ENCODE measurements around the gene LIN37. TPM values are rescaled to one million over a fixed set of nuclear protein-coding genes. Genes with fewer than 3 reads are reported as not detected.
A peak's percentile ranks its signal among the peaks of the same experiment; 100 is the strongest.

The LIN37 gene
- total RNA-seq = 10 to 100 TPM; 10.5 to 12.4 TPM

- H3K27me3 Mint-ChIP-seq (ENCODE audit: low read depth) = no peaks in the 10 kb centered on the region
- no peaks in the 10 kb centered on the region for H3K9me3 Mint-ChIP-seq (ENCODE audit: insufficient read depth)
- peaks cover 54% of the 10 kb centered on the region for H3K4me1 Mint-ChIP-seq (ENCODE audit: low read depth)
- ChIA-PET CTCF (interaction anchor here (0.6 to 1.4 kb wide), 11 partner anchors 11 to 183 kb away, joined by 3 to 7 read pairs (median 4); no protein-coding TSS in a partner anchor), POLR2A (interaction anchor here (0.8 to 1.6 kb wide), 6 partner anchors 9 to 183 kb away, joined by 3 to 6 read pairs (median 5); partner anchors contain the start of genes HSPB6 and KMT2B)
- peaks cover 9% of the 10 kb centered on the region for H3K36me3 Mint-ChIP-seq (ENCODE audit: low read depth)
- H3K27ac Mint-ChIP-seq = peak within 1 kb of the TSS; percentile 96
- peak within 1 kb of the TSS; percentile 99 for H3K4me3 Mint-ChIP-seq
- ATAC-seq (peak; percentile 79), DNase-seq (peak; percentile 100)
Measured at GRCh38 chr19:35748106-35749020, at the start of gene LIN37. Gene LIN37 (plus strand): TSS chr19:35748576. CDS start chr19:35748725, 149 bp downstream.

GRCh38 chr19:35702223-35703012, 46.0 kb upstream of the LIN37 start:
- peaks cover 2% of the 10 kb centered on the region for H3K36me3 Mint-ChIP-seq (ENCODE audit: low read depth)
- ATAC-seq (peak; percentile 100), DNase-seq (peak; percentile 98)
- H3K27ac Mint-ChIP-seq = peak overlapping the region; percentile 97
- no peaks in the 10 kb centered on the region for H3K9me3 Mint-ChIP-seq (ENCODE audit: insufficient read depth)
- no peaks in the 10 kb centered on the region for H3K27me3 Mint-ChIP-seq (ENCODE audit: low read depth)
- peaks cover 15% of the 10 kb centered on the region for H3K4me1 Mint-ChIP-seq (ENCODE audit: low read depth)
- CTCF ChIA-PET = interaction anchor here (0.8 to 10.3 kb wide), 7 partner anchors 8 to 46 kb away, joined by 3 to 266 read pairs (median 4); partner anchors contain the start of genes LIN37, PSENEN and U2AF1L4
- H3K4me3 Mint-ChIP-seq = peak overlapping the region; percentile 92
- POLR2A ChIA-PET = interaction anchor here (0.5 to 4.9 kb wide), 8 partner anchors 11 to 249 kb away, joined by 3 to 113 read pairs (median 4); partner anchors contain the start of genes COX6B1, IGFLR1, KMT2B and U2AF1L4

GRCh38 chr19:35703343-35703742, 45.0 kb upstream of the LIN37 start:
- Mint-ChIP-seq H3K4me1 (ENCODE audit: low read depth) (peaks cover 13% of the 10 kb centered on the region), H3K4me3 (peak overlapping the region; percentile 92), H3K27ac (no peak overlapping the region), H3K36me3 (ENCODE audit: low read depth) (peaks cover 2% of the 10 kb centered on the region), H3K27me3 (ENCODE audit: low read depth) (no peaks in the 10 kb centered on the region), H3K9me3 (ENCODE audit: insufficient read depth) (no peaks in the 10 kb centered on the region)
- no peak for ATAC-seq
- ChIA-PET CTCF (interaction anchor here (2.5 to 10.3 kb wide), 2 partner anchors 9 to 10 kb away, joined by 13 to 266 read pairs; no protein-coding TSS in a partner anchor), POLR2A (interaction anchor here (0.5 to 4.9 kb wide), 2 partner anchors 10 to 11 kb away, joined by 3 to 113 read pairs; no protein-coding TSS in a partner anchor)
- no peak for DNase-seq

- Mint-ChIP-seq H3K4me1 (ENCODE audit: low read depth) (peaks cover 19% of the 10 kb centered on the region), H3K27ac (no peak within 1 kb of the TSS), H3K4me3 (no peak within 1 kb of the TSS), H3K36me3 (ENCODE audit: low read depth) (peaks cover 2% of the 10 kb centered on the region), H3K9me3 (ENCODE audit: insufficient read depth) (no peaks in the 10 kb centered on the region), H3K27me3 (ENCODE audit: low read depth) (no peaks in the 10 kb centered on the region)
- CTCF ChIA-PET = interaction anchor here (2.5 to 10.3 kb wide), 2 partner anchors 9 to 10 kb away, joined by 13 to 266 read pairs; no protein-coding TSS in a partner anchor
- ATAC-seq (no peak), DNase-seq (no peak)
- POLR2A ChIA-PET = interaction anchor here (4.9 kb wide), 1 partner anchor 9 kb away, joined by 113 read pairs; no protein-coding TSS in a partner anchor
Measured at GRCh38 chr19:35704218-35704617, 44.2 kb upstream of the LIN37 start, which contains the start of gene ZBTB32. Gene ZBTB32 (plus strand): TSS chr19:35704558. CDS start chr19:35714627, 10,069 bp downstream.

- ChIA-PET POLR2A (no interaction called here), CTCF (interaction anchor here (1.7 to 2.0 kb wide), 2 partner anchors 10 to 14 kb away, joined by 6 to 11 read pairs; no protein-coding TSS in a partner anchor)
- Mint-ChIP-seq H3K27me3 (ENCODE audit: low read depth) (no peaks in the 10 kb centered on the region), H3K27ac (no peak overlapping the region), H3K36me3 (ENCODE audit: low read depth) (no peaks in the 10 kb centered on the region), H3K9me3 (ENCODE audit: insufficient read depth) (no peaks in the 10 kb centered on the region), H3K4me1 (ENCODE audit: low read depth) (peaks cover 41% of the 10 kb centered on the region), H3K4me3 (no peak overlapping the region)
- ATAC-seq (no peak), DNase-seq (no peak)
Measured at GRCh38 chr19:35708391-35708790, 40.0 kb upstream of the LIN37 start.

- ATAC-seq (peak; percentile 29), DNase-seq (peak; percentile 75)
- ChIA-PET CTCF (interaction anchor here (0.8 to 6.7 kb wide), 6 partner anchors 12 to 220 kb away, joined by 3 to 266 read pairs (median 6); partner anchors contain the start of gene LIN37), POLR2A (interaction anchor here (0.9 to 7.6 kb wide), 7 partner anchors 8 to 221 kb away, joined by 3 to 113 read pairs (median 8); partner anchors contain the start of genes LIN37, PSENEN, U2AF1L4 and ZBTB32)
- no peaks in the 10 kb centered on the region for H3K27me3 Mint-ChIP-seq (ENCODE audit: low read depth)
- peaks cover 16% of the 10 kb centered on the region for H3K36me3 Mint-ChIP-seq (ENCODE audit: low read depth)
- H3K4me1 Mint-ChIP-seq (ENCODE audit: low read depth) = peaks cover 67% of the 10 kb centered on the region
- H3K27ac Mint-ChIP-seq = peak overlapping the region; percentile 95
- peak overlapping the region; percentile 34 for H3K4me3 Mint-ChIP-seq
- no peaks in the 10 kb centered on the region for H3K9me3 Mint-ChIP-seq (ENCODE audit: insufficient read depth)
Measured at GRCh38 chr19:35710784-35711723, 37.3 kb upstream of the LIN37 start.

- Mint-ChIP-seq H3K27ac (peak overlapping the region; percentile 95), H3K36me3 (ENCODE audit: low read depth) (peaks cover 24% of the 10 kb centered on the region), H3K27me3 (ENCODE audit: low read depth) (no peaks in the 10 kb centered on the region), H3K9me3 (ENCODE audit: insufficient read depth) (no peaks in the 10 kb centered on the region), H3K4me1 (ENCODE audit: low read depth) (peaks cover 74% of the 10 kb centered on the region), H3K4me3 (peak overlapping the region; percentile 83)
- ChIA-PET POLR2A (interaction anchor here (0.6 to 7.6 kb wide), 8 partner anchors 10 to 307 kb away, joined by 3 to 113 read pairs (median 8); partner anchors contain the start of genes COX6B1, NFKBID, PSENEN and U2AF1L4), CTCF (interaction anchor here (1.3 to 6.7 kb wide), 9 partner anchors 14 to 218 kb away, joined by 3 to 266 read pairs (median 6); partner anchors contain the start of genes COX6B1, LIN37, PSENEN and U2AF1L4)
- peak; percentile 89 for DNase-seq
- peak; percentile 25 for ATAC-seq
Measured at GRCh38 chr19:35712567-35713505, 35.5 kb upstream of the LIN37 start.

GRCh38 chr19:35713506-35713850, 34.9 kb upstream of the LIN37 start:
- peaks cover 73% of the 10 kb centered on the region for H3K4me1 Mint-ChIP-seq (ENCODE audit: low read depth)
- H3K27me3 Mint-ChIP-seq (ENCODE audit: low read depth) = no peaks in the 10 kb centered on the region
- CTCF ChIA-PET = interaction anchor here (1.3 to 6.7 kb wide), 8 partner anchors 15 to 218 kb away, joined by 3 to 266 read pairs (median 5); partner anchors contain the start of genes COX6B1, LIN37, PSENEN and U2AF1L4

GRCh38 chr19:35713904-35714495, 34.4 kb upstream of the LIN37 start:
- H3K36me3 Mint-ChIP-seq (ENCODE audit: low read depth) = peaks cover 24% of the 10 kb centered on the region
- CTCF ChIA-PET = interaction anchor here (0.7 to 6.7 kb wide), 13 partner anchors 15 to 217 kb away, joined by 3 to 266 read pairs (median 4); partner anchors contain the start of genes COX6B1, IGFLR1 and LIN37
- peaks cover 73% of the 10 kb centered on the region for H3K4me1 Mint-ChIP-seq (ENCODE audit: low read depth)
- POLR2A ChIA-PET = interaction anchor here (1.1 to 7.6 kb wide), 6 partner anchors 11 to 186 kb away, joined by 3 to 113 read pairs (median 9); partner anchors contain the start of genes NFKBID and ZBTB32
- ATAC-seq (no peak), DNase-seq (no peak)
- H3K27ac Mint-ChIP-seq = peak overlapping the region; percentile 95
- no peaks in the 10 kb centered on the region for H3K9me3 Mint-ChIP-seq (ENCODE audit: insufficient read depth)
- H3K27me3 Mint-ChIP-seq (ENCODE audit: low read depth) = no peaks in the 10 kb centered on the region
- H3K4me3 Mint-ChIP-seq = peak overlapping the region; percentile 83

More at GRCh38 chr19:35713506-35713850, 34.9 kb upstream of the LIN37 start:
- ATAC-seq = no peak
- peak overlapping the region; percentile 83 for H3K4me3 Mint-ChIP-seq
- POLR2A ChIA-PET = interaction anchor here (0.6 to 7.6 kb wide), 6 partner anchors 10 to 306 kb away, joined by 3 to 113 read pairs (median 9); partner anchors contain the start of genes NFKBID and ZBTB32
- no peak for DNase-seq
- peaks cover 24% of the 10 kb centered on the region for H3K36me3 Mint-ChIP-seq (ENCODE audit: low read depth)
- H3K9me3 Mint-ChIP-seq (ENCODE audit: insufficient read depth) = no peaks in the 10 kb centered on the region
- peak overlapping the region; percentile 95 for H3K27ac Mint-ChIP-seq
